GM21576 (cell line): ENCODE data around the gene SCO2.

Experiments used
- ATAC-seq: cut with Tn5 transposase; IDR thresholded peaks from one replicate; pipeline ENCODE4 v1.9.1; 2021; ENCODE audit warnings: mild to moderate bottlenecking, moderate library complexity; ENCODE audit not compliant: unreplicated experiment

Gene SCO2

GRCh38 chr22:50482107-50483074 is 43.0 kb downstream of the SCO2 start:
- ATAC-seq = no peak

- ATAC-seq = no peak
Measured at GRCh38 chr22:50481440-50482106, 43.8 kb downstream of the SCO2 start, which contains the start of gene ADM2. ADM2 (plus strand) TSS chr22:50481543; CDS start chr22:50481848, 305 bp downstream.

DNA sequence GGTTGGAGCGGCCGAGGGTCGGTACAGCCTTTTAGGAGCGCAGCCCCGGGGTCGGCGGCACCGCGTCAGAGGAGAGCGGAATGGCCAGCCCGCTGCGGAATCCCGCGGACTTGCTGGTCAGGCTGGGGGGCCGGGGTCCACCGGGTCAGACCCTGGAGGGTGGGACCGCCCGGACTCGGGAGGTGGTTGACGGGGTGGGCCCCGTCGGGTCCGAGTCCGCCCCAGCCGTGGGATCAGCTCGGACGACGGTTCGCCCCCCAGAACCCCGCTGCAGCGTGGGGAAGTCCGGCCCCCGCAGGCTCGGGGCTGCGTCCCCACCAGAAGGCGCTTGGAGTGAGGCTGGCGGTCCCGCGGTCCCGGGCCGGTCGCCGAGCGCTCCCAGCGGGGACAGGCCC is 44.4 kb downstream of the SCO2 start:
- no peak for ATAC-seq

- ATAC-seq = no peak
Measured at GRCh38 chr22:50479721-50480120, 45.7 kb downstream of the SCO2 start.

GRCh38 chr22:50477923-50478322 is 47.5 kb downstream of the SCO2 start:
- no peak for ATAC-seq

- ATAC-seq = no peak
Measured at GRCh38 chr22:50476868-50477267, 48.5 kb downstream of the SCO2 start.

GRCh38 chr22:50475652-50476002 is 49.8 kb downstream of the SCO2 start:
- no peak for ATAC-seq

DNA sequence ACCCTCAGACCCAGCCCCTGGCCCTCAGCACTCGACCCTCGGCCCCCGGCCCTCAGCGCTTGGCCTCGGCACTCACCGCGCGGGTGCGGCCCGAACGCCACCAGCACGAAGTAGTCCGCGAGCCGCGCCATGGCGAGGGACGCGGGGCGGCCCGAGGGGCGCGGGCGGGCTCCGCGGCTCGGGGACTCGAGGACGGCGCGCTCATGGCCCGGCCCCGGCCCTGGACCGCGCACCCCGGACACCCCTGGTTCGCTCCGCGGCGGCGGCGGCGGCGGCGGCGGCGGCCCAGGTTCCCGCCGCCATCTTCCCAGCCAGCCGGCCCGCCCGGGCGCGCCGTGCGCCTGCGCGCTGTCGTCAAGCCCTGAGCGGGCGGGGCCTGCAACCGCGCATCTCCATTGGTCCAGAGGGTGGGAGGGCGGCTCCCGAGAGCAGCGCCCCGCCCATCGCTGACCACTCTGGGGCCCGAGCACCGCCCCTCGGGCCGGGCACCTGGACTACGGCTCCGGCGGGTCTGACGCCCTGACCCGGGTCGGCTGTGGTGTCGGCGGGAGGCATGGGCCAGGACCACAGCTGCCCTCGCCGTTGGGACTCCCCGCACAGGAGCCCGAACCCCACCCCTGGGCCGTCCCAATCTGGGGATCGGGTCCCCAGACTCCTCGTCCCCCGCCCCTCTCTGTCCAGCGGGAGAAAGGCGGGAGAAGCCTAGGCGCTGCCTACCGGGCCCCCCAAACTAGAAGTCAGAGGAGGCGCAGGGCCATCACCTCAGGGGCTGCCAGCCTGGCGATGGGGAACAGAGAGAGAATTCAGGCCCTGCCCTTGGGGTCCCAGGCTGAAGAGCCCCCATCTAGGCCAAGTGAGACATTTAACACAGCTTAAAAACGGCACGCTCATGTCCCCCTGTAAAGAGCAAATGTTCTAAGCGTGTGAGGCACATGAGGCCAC is 50.4 kb downstream of the SCO2 start, which contains the start of gene SBF1:
Gene SBF1 (minus strand): TSS at position 326 of the 942 bp plus-strand sequence. CDS start 195 bp downstream, at position 131.
- peak; percentile 58 for ATAC-seq

- ATAC-seq = no peak
Measured at GRCh38 chr22:50473855-50474671, 51.3 kb downstream of the SCO2 start.
